GM21390 (cell line): ENCODE data around the gene NT5DC3.
"Not testable (repeated sequence)": the region's sequence is repeated elsewhere in the genome, so short reads cannot be mapped to it uniquely, and the experiment has no call there.

Source experiments
- ATAC-seq: cut with Tn5 transposase; IDR thresholded peaks from one replicate; pipeline ENCODE4 v1.9.1; 2021; ENCODE audit not compliant: unreplicated experiment

Gene NT5DC3

DNA sequence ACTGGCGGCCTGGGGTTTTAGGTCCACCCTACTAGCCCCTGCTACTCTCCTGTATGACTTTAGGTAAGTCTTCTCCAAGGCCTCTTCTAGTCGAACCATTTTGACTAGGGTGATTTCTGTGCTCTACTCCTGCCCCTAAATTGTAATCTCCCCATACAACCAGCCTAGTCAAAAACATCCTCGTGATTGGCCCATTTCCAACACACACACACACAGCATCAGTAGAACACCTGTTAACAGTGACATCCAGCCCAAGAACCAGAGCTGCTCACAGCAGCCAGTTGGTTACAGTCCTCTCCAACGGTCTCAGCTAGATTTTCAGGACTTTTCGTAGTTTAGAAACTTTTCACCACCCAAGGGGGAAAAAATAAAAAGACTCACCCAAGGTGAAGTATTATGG lies 30.9 kb downstream of the NT5DC3 start:
- no peak for ATAC-seq

GRCh38 chr12:103809639-103810038 lies 31.4 kb downstream of the NT5DC3 start:
- ATAC-seq, result not testable (repeated sequence)

DNA sequence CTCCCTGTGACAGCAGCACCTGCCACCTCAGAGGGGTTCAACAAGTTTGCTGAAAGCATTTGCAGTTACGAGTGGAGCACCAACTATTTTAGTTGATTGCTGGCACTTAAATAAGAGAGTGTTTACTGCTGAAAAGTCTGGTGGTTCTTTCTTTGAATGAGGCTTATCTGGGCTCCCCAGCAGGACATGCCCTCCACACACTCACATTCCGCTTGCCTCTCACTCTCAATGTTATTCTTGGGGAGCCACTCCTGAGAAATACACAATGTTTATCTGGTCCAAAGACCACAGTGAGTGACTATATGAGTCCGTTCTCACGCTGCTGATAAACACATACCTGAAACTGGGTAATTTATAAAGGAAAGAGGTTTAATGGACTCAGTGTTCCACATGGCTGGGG lies 31.9 kb downstream of the NT5DC3 start:
- no peak for ATAC-seq

GRCh38 chr12:103808239-103808880 lies 32.7 kb downstream of the NT5DC3 start:
- no peak for ATAC-seq

DNA sequence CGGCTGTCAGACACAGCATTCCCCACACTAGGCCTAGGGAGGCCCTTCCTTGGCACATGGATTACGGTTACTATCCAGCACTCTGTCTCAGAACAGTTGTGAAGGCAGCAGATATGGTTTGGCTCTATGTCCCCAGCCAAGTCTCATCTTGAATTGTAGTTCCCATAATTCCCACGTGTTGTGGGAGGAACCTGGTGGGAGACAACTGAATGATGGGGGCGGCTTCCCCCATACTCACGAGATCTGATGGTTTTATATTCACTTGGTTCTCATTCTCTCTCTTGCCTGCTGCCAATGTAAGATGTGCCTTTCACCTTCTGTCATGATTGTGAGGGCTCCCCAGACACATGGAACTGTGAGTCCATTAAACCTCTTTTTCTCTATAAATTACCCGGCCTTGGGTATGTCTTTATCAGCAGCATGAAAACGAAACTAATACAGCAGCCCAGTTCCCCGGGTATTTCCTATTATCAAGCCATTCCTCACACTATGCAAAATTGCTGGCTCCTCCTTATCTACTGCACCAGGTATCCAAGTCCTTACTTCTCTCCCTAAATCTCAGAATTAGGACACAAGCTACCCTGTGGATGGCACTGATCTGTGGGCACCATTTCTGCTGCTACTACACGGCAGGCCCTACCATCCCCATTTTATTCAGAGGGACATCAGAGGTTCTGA lies 33.3 kb downstream of the NT5DC3 start:
- no peak for ATAC-seq

- no peak for ATAC-seq
Observed at GRCh38 chr12:103806803-103807202, 34.2 kb downstream of the NT5DC3 start.

DNA sequence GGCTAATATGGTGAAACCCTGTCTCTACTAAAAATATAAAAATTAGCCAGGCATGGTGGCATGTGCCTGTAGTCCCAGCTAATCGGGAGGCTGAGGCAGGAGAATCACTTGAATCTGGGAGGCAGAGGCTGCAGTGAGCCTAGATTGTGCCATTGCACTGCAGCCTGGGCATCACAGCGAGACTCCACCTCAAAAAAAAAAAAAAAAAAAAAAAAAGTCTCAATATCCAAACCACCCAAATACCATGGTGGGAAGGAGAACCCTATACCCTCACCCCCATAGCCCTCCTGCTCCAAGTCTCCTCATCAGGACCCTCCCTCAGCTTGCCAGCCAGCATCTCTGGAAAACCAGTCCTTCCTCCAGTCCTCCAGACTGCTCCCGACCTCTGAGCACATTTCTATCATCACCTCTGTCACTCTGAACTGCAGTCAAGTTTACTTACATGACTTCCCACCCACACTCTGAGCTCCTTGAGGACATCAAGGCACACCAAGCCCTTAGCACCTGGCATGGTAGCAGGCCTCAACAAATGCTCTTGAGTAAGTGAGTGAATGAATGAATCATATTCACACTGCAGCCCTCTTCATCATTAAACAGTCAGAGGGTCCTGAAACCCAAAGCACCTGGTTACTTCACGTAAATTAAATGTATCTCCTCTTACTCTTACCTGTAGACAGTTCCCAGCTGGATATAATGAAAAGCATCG lies 35.2 kb downstream of the NT5DC3 start:
- ATAC-seq, result no peak

DNA sequence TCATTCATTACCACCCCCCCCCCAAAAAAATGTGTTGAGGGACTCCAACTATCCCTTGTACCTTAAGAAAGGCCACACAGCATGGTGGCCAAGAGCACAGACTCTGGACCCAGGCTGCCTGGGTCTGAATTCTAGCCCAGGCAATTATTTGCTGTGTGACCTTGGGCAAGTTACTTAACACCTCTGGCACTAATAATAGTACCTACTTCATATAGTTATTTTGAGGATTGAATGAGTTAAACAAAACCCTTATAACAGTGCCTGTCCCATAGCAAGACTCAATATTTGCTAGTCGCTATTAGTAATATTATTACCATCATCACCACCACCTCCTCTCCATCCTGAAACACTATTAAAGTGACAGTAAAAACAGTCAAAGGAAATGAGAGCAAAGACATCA lies 37.2 kb downstream of the NT5DC3 start:
- ATAC-seq, result no peak

- ATAC-seq, result no peak
Observed at GRCh38 chr12:103802586-103802886, 38.5 kb downstream of the NT5DC3 start.

DNA sequence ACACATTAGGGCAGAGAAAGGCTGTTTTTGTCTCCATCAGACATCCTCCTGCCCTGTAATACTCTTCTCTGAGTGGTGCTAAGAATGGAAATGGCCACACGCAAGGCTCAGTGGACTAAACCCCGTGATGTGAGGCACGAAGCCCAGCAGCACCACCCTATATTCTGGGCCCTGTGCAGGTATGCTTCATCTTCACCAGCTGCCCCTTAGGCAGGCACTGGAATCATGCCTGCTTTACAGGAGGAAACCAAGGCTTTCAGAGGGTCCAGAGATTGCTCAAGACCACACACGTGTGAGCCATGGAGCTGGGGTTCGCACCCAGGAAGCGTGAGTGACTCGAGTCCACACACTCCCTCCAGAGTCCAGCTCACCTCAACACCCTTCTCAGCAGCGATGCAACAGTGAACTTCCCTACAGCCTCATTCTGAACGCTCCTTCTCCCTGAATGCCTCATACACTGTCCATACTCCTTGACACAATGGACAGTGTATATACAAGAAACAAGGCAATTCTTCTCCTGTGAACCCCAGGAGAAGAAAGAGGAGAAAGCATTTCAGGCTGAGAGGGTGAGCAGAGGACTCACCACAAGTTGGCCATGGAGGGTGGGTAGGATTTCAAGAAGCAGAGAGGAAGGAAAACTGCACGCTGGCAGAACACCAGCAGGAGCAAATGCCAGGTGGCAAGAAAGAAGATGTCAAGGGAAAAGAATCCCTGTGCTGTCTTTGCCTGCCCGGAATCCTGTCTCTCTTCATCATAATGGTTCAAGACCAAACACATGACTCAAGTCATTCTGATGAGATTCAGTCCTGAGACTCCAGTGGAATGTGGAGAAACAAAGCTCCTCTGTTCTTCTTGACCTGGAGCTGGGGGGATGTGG lies 39.1 kb downstream of the NT5DC3 start:
- ATAC-seq, result no peak

- no peak for ATAC-seq
Observed at GRCh38 chr12:103799857-103800771, 40.9 kb downstream of the NT5DC3 start.

DNA sequence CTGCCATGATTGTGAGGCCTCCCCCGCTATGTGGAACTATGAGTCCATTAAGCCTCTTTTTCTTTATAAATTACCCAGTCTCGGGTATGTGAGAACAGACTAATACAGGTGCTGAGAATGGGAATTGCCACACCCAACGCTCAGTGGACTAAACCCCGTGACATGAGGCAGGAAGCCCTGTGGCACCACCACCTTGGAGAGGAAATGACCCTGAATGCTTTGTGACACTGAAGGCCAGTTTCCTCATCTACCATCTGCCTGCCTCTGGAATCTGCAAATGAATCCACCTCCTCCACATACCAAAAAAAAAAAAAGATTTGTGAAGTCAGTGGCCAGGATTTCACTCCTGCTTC lies 41.6 kb downstream of the NT5DC3 start:
- ATAC-seq, result no peak

GRCh38 chr12:103798586-103798985 lies 42.4 kb downstream of the NT5DC3 start:
- no peak for ATAC-seq

- ATAC-seq, result no peak
Observed at GRCh38 chr12:103794309-103795213, 46.5 kb downstream of the NT5DC3 start.

GRCh38 chr12:103793512-103794045 lies 47.5 kb downstream of the NT5DC3 start:
- ATAC-seq, result no peak

DNA sequence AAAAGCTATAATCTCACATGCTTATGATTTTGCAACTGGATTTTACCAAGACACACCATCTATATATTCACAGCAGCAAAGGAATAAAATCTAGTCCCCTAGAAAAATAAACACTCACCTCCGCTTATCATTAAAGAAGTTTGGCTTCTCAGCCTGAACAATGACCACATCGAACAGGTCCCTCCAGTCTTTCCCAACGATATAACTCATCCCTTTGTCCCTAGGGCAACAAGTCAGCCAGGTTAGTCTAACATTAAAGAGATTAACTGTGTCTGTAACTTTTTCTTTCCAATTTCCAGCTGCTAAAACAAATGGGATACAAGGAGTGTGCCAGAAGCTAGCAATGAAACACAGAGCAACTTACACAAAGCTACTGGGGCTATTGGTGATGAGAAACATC lies 48.0 kb downstream of the NT5DC3 start:
- ATAC-seq, result no peak

- ATAC-seq, result no peak
Observed at GRCh38 chr12:103791350-103791920, 49.6 kb downstream of the NT5DC3 start.

- ATAC-seq, result no peak
Observed at GRCh38 chr12:103786201-103786600, 54.8 kb downstream of the NT5DC3 start.
